GM19467 (cell line): ENCODE data around the gene PYGO2.

Experiments used
- ATAC-seq: cut with Tn5 transposase; IDR thresholded peaks from one replicate; pipeline ENCODE4 v1.9.1; 2021; ENCODE audit warnings: mild to moderate bottlenecking, moderate library complexity; ENCODE audit not compliant: unreplicated experiment

Gene PYGO2

DNA sequence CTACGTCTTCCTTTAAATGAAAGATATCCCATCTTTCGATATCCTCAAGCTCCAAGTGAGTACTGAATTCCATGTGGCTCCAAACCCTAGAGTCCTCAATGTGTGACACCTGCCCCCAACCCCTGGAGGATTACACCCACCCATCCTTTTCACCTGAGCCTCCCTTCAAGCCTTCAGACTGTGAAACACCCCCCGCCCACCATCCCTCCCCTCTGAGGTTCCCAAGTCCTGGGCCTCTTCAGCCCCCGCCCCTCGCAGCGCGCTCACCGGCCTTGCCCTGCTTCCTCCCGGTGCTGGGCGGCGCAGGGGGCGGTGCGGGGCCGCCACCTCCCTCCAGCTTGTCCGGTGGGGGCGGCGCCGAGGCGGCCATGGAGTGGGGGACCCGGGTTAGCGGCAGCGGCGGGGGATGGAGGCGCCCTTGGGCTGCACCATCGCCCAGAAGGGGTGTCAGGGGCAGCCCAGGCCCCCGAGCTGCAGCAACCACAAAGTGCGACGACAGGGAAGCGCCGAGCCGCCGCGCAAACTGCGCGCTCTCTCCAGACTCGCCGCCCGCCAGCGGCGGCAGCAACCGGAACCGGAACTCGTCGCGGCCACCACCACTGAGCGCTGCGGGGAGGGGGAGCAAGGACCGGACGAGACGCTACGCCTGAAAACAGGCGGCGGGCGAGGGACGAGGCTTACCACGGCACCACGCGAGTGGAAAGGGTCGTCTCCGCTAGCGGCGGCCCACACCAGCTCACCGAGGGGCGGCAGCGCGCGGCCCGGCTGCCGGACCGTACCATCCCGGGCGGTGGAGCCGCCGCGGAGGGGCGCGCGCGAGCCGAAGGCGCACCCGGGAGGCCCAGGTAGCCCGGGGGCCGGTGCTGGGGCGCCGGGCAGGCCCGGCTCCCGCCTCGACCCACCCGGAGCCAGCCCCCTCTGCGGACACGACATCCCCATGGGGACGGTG is at the start of gene PYGO2:
TSS of gene PYGO2 (minus strand) at position 576 of the 949 bp plus-strand sequence. CDS start at position 370, 206 bp downstream.
- peak; percentile 64 for ATAC-seq

GRCh38 chr1:155011004-155011416 is 49.4 kb upstream of the PYGO2 start:
- no peak for ATAC-seq

DNA sequence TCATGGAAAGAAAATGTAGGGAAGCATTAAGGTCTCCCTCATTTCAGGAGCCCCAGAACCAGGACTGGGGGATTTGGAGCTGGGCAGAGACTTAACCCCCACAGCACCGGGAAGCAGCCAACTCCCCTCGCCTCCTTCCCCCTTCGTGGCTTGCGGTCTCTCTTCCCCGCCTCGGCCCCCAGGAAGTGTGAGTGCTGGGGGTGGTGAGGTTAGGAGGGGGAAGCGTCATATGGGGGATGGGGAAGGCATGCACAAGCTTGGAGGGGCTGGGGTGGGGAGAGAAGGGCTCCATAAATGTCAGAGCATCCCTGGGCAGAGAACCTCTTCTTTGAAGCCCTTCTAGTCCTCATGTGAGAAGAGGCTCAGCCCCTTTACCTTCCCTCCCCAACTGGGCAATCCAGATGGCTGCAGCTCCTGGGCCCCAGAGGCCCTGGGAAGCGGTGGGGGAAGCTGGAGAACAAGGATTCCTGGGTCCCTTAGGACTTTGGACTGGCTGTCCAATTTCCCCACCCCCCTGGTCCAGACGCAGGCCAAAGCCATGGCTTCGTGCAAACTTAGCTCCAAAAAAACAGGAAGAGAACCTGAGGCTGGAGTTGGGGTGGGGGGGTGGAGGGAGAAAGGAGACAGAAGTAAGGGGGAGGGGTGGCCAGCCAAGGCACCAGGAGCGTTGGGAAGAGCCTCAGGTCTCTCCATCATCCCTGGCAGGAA is 48.8 kb upstream of the PYGO2 start:
- no peak for ATAC-seq

DNA sequence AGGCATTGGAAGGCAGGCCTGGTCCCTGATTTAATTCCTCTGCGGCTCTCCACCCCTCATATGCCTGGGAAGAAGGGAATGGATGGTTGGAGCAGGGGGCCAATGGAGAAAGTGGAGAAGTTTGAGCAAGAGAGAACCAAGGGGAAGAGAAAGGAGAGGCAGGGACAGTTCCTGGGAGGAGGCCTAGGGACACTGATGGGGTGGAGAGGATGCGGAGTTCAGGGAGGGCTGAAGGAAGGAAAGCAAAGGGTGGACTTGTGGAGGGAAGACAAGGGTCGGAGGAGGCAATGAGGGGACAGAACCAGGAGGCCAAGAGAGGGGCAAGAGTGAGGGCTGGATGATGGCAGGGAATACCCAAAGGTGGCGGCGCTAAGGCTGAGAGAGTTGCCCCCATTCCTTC is 48.2 kb upstream of the PYGO2 start:
- no peak for ATAC-seq

DNA sequence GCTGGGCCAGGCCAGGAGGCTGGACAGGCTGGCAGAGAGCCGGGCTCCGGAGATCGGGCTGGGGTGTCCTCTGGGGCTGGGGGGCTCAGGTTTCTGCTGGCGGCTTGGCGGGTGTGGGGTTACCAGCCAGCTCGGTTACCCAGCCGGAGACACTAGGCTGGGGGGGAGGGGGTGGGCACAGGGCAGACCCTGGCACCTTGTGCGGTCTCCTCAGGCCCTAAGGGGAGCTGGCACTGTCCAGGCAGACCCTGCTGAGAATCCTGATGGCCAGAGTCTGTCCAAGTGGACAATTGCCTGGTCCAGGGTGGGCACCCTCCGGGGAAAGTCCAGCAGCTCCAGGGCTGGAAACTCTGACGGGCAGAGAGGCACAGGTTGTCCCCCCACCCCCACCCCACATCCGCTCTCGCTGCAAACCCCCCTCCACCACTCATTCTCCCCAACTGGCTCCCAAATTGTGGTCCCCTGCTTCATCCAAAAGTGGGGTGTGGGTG is 47.7 kb upstream of the PYGO2 start:
- ATAC-seq = no peak

GRCh38 chr1:155008015-155008941 is 46.7 kb upstream of the PYGO2 start:
- no peak for ATAC-seq

DNA sequence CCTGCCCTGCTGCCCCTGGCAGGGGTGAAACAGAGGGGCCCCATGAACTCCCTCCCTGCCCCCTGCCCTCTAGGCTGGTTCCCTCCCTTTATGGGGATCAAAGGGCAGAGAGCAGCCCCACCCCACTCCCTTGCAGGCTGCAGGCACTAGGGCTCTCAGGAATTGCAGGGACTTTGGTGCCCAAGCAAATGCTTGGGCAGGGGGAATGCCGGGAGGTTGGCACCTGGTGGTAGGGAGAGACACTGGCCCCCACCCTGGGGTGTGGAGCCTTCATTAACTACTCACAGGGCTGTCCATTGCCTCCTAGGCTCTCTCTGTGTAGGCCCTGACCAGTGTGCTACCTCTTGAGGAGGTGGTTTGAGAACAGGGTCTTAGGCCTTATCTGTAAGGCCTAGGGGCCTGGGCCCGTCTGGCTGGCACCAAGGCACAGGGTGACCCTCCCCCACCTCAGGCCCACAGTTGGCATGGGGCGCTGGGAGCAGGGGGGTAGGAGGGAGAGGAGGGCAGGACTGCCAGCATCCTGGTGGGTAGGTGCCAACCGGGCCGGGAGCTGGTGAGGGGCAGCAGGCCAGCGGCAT is 45.8 kb upstream of the PYGO2 start:
- no peak for ATAC-seq

DNA sequence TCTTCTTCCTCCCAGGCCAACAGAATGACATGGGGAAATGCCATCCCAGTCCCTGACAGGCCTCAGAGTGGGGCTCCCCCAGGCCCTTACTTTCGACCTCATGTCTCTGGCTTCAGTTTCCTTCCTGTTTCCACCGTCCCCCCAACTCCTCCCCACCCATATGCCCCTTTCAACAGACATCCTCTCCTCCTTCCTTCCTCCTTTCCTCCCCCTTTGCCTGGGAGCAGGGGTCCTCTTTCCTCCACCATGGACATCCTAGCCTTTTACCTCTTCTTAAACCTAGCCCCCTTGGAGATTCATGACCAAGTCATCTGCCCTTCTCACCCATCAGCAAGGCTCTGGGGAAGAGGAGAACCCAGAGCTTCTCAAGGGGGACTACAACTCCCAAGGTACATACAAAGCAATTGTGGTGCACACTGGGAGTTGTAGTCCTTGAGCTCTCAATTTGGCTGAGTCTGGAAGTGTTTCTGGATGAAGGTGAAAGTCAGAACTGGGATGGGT is 45.1 kb upstream of the PYGO2 start:
- ATAC-seq = no peak

GRCh38 chr1:155005076-155006011 is 43.8 kb upstream of the PYGO2 start:
- no peak for ATAC-seq

DNA sequence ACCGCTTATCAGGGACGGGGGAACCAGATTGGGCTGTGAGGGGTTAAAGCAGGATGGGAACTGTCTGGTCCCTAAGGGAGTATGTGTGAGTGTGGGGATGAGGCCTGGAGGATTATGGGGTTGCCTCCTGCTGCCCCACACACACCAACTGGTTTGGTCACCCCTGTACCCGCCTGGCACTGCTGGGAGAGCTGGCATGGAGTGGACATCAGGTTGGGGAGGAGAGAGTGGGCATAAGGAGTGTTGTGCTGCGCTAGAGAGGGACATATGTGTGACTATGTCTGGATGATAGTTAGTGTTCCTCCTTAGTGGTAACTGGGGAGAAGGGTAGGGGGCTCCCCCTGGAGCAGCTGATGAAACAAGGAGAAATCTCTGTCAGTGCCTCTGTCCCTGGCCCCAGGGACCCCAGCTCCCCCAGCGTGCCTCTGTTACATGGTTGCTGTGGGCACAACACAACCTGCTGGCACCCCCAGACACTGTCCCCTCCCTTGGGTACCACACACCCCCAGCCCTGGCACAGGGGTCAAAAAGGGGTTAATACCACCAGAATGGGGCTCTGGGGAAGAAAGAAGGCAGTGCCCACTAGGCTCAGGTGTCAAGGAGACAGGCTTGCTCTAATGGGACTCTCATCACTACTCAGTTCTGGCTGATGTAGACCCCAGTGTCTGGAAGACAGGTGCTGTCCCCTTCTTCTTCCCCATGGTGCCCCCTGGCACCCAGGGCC is 42.9 kb upstream of the PYGO2 start:
- no peak for ATAC-seq

- ATAC-seq = no peak
Observed at GRCh38 chr1:155003766-155004351, 42.3 kb upstream of the PYGO2 start.

- no peak for ATAC-seq
Observed at GRCh38 chr1:155003227-155003765, 41.7 kb upstream of the PYGO2 start.

- no peak for ATAC-seq
Observed at GRCh38 chr1:155002464-155003226, 41.1 kb upstream of the PYGO2 start, which contains the start of gene ZBTB7B. ZBTB7B (plus strand) TSS chr1:155002802; CDS start chr1:155014661, 11,859 bp downstream.

DNA sequence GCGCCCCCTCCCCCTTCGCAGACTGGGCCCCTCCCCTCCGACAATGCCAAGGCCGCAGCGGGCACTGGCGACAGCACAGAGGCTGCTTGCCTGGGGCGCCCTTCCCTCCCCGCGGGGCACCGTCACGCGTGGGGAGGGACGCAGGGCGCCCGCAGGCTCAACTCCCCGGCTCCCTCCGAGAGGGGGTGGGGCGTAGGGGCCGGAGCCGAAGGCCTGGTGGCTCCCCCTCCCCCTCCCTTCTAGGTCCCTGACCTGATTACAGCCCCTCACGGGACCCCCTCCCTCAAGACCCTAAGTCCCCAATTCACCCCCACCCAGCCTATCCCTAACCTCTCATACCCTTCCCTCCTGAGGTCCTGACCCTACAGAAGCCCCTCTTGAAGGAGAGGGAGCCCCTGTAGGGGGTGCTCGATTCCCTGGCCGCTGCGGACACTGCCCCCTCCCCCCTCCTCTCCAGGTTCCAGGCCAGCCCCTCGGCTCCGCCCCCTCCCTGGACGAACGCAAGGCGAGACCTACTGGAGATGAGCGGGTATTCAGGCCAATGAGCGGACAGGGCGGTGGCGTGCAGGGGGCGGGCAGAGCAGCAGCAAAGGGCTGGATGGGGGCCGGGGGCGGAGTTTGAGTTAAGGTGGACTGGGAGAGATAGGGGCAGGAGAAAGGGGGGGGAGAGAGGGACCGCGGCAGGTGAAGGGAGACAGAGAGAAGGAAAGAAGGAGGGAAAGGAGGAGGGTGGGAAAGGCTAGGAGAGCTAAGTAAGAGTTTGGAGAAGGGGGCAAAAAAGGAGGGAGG is 40.3 kb upstream of the PYGO2 start:
- ATAC-seq = peak; percentile 49

DNA sequence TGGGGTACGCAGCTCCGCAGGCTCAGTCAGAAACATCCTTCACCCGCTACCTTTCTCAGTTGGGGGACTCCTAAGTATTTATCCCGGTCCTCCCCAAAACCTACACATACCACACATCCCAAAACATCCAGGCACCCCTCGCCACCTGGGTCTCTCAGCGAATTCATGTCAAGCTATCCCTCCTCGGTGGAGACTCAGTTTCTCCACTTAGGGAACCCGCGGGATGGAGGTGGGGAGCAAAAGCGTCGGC is 39.8 kb upstream of the PYGO2 start:
- ATAC-seq = peak; percentile 5

GRCh38 chr1:155000726-155001424 is 39.3 kb upstream of the PYGO2 start:
- peak; percentile 32 for ATAC-seq
